Measurements from ENCODE around the gene YIF1A. TPM values are rescaled to one million over a fixed set of nuclear protein-coding genes. Genes with fewer than 3 reads are reported as not detected.

The YIF1A gene
- polyA plus RNA-seq, 1 donor, result 102 TPM

- Histone ChIP-seq H3K4me1 (ENCODE audit: control insufficient read depth, insufficient read depth, low read length) (peaks cover 18% of the 10 kb centered on the region), H3K27me3 (ENCODE audit: control insufficient read depth, insufficient read depth, low read length) (no peaks in the 10 kb centered on the region), H3K9me3 (ENCODE audit: control insufficient read depth, low read depth, low read length) (no peaks in the 10 kb centered on the region), H3K36me3 (ENCODE audit: control insufficient read depth, insufficient read depth, low read length) (peaks cover 34% of the 10 kb centered on the region), H3K27ac (ENCODE audit: low read length) (no peak overlapping the region), H3K4me3 (ENCODE audit: low read length) (no peak overlapping the region)
- DNase-seq, result no peak
- WGBS (ENCODE audit: insufficient coverage, low lambda C conversion rate), result no CpG with 5 or more reads among the region's 19 CpGs
Measured at GRCh38 chr11:66333220-66333877, 44.4 kb upstream of the YIF1A start.

GRCh38 chr11:66332371-66333219 lies 43.7 kb upstream of the YIF1A start:
- Histone ChIP-seq H3K9me3 (ENCODE audit: control insufficient read depth, low read depth, low read length) (no peaks in the 10 kb centered on the region), H3K4me3 (ENCODE audit: low read length) (no peak overlapping the region), H3K27ac (ENCODE audit: low read length) (no peak overlapping the region), H3K36me3 (ENCODE audit: control insufficient read depth, insufficient read depth, low read length) (peaks cover 27% of the 10 kb centered on the region), H3K4me1 (ENCODE audit: control insufficient read depth, insufficient read depth, low read length) (peaks cover 23% of the 10 kb centered on the region), H3K27me3 (ENCODE audit: control insufficient read depth, insufficient read depth, low read length) (no peaks in the 10 kb centered on the region)
- DNase-seq, result no peak
- no CpG with 5 or more reads among the region's 18 CpGs for WGBS (ENCODE audit: insufficient coverage, low lambda C conversion rate)

- no peak for DNase-seq
- Histone ChIP-seq H3K4me1 (ENCODE audit: control insufficient read depth, insufficient read depth, low read length) (peaks cover 28% of the 10 kb centered on the region), H3K27me3 (ENCODE audit: control insufficient read depth, insufficient read depth, low read length) (no peaks in the 10 kb centered on the region), H3K4me3 (ENCODE audit: low read length) (no peak overlapping the region), H3K9me3 (ENCODE audit: control insufficient read depth, low read depth, low read length) (no peaks in the 10 kb centered on the region), H3K36me3 (ENCODE audit: control insufficient read depth, insufficient read depth, low read length) (peaks cover 21% of the 10 kb centered on the region), H3K27ac (ENCODE audit: low read length) (no peak overlapping the region)
- WGBS (ENCODE audit: insufficient coverage, low lambda C conversion rate), result no CpG with 5 or more reads among the region's 12 CpGs
Measured at GRCh38 chr11:66331542-66332370, 42.8 kb upstream of the YIF1A start.

- H3K4me3 ChIP-seq (ENCODE audit: low read length), result no peak overlapping the region
- no peak for DNase-seq
- no peaks in the 10 kb centered on the region for H3K27me3 ChIP-seq (ENCODE audit: control insufficient read depth, insufficient read depth, low read length)
- H3K4me1 ChIP-seq (ENCODE audit: control insufficient read depth, insufficient read depth, low read length), result peaks cover 28% of the 10 kb centered on the region
- no peaks in the 10 kb centered on the region for H3K9me3 ChIP-seq (ENCODE audit: control insufficient read depth, low read depth, low read length)
- no CpG with 5 or more reads among the region's 10 CpGs for WGBS (ENCODE audit: insufficient coverage, low lambda C conversion rate)
- peaks cover 21% of the 10 kb centered on the region for H3K36me3 ChIP-seq (ENCODE audit: control insufficient read depth, insufficient read depth, low read length)
- H3K27ac ChIP-seq (ENCODE audit: low read length), result no peak overlapping the region
Measured at GRCh38 chr11:66330931-66331330, 42.0 kb upstream of the YIF1A start.

GRCh38 chr11:66329165-66329673 lies 40.3 kb upstream of the YIF1A start:
- DNase-seq, result no peak
- WGBS (ENCODE audit: insufficient coverage, low lambda C conversion rate), result no CpG with 5 or more reads among the region's 3 CpGs
- no peak overlapping the region for H3K4me3 ChIP-seq (ENCODE audit: low read length)
- H3K4me1 ChIP-seq (ENCODE audit: control insufficient read depth, insufficient read depth, low read length), result peaks cover 21% of the 10 kb centered on the region
- no peaks in the 10 kb centered on the region for H3K9me3 ChIP-seq (ENCODE audit: control insufficient read depth, low read depth, low read length)
- H3K27ac ChIP-seq (ENCODE audit: low read length), result no peak overlapping the region
- no peaks in the 10 kb centered on the region for H3K27me3 ChIP-seq (ENCODE audit: control insufficient read depth, insufficient read depth, low read length)
- H3K36me3 ChIP-seq (ENCODE audit: control insufficient read depth, insufficient read depth, low read length), result peaks cover 21% of the 10 kb centered on the region

GRCh38 chr11:66328302-66329144 lies 39.6 kb upstream of the YIF1A start:
- no peaks in the 10 kb centered on the region for H3K9me3 ChIP-seq (ENCODE audit: control insufficient read depth, low read depth, low read length)
- peaks cover 21% of the 10 kb centered on the region for H3K4me1 ChIP-seq (ENCODE audit: control insufficient read depth, insufficient read depth, low read length)
- no peak overlapping the region for H3K27ac ChIP-seq (ENCODE audit: low read length)
- DNase-seq, result peak; percentile 73 to 75
- WGBS (ENCODE audit: insufficient coverage, low lambda C conversion rate), result 100% methylated on average over 1 of the region's 19 CpGs
- H3K4me3 ChIP-seq (ENCODE audit: low read length), result peak overlapping the region; percentile 6
- H3K27me3 ChIP-seq (ENCODE audit: control insufficient read depth, insufficient read depth, low read length), result no peaks in the 10 kb centered on the region
- H3K36me3 ChIP-seq (ENCODE audit: control insufficient read depth, insufficient read depth, low read length), result peaks cover 18% of the 10 kb centered on the region

- DNase-seq, result no peak
- WGBS (ENCODE audit: insufficient coverage, low lambda C conversion rate), result no CpG with 5 or more reads among the region's 3 CpGs
- peaks cover 13% of the 10 kb centered on the region for H3K36me3 ChIP-seq (ENCODE audit: control insufficient read depth, insufficient read depth, low read length)
Measured at GRCh38 chr11:66328031-66328301, 39.0 kb upstream of the YIF1A start.

GRCh38 chr11:66327171-66328030 lies 38.5 kb upstream of the YIF1A start:
- H3K27me3 ChIP-seq (ENCODE audit: control insufficient read depth, insufficient read depth, low read length), result no peaks in the 10 kb centered on the region
- WGBS (ENCODE audit: insufficient coverage, low lambda C conversion rate), result no CpG with 5 or more reads among the region's 10 CpGs
- peaks cover 21% of the 10 kb centered on the region for H3K4me1 ChIP-seq (ENCODE audit: control insufficient read depth, insufficient read depth, low read length)
- no peak overlapping the region for H3K4me3 ChIP-seq (ENCODE audit: low read length)
- H3K9me3 ChIP-seq (ENCODE audit: control insufficient read depth, low read depth, low read length), result no peaks in the 10 kb centered on the region
- peak overlapping the region; percentile 18 for H3K27ac ChIP-seq (ENCODE audit: low read length)
- DNase-seq, result no peak
- peaks cover 7% of the 10 kb centered on the region for H3K36me3 ChIP-seq (ENCODE audit: control insufficient read depth, insufficient read depth, low read length)

More at GRCh38 chr11:66328031-66328301, 39.0 kb upstream of the YIF1A start:
- Histone ChIP-seq H3K9me3 (ENCODE audit: control insufficient read depth, low read depth, low read length) (no peaks in the 10 kb centered on the region), H3K4me3 (ENCODE audit: low read length) (no peak overlapping the region), H3K27ac (ENCODE audit: low read length) (no peak overlapping the region), H3K27me3 (ENCODE audit: control insufficient read depth, insufficient read depth, low read length) (no peaks in the 10 kb centered on the region), H3K4me1 (ENCODE audit: control insufficient read depth, insufficient read depth, low read length) (peaks cover 21% of the 10 kb centered on the region)

Measured in large intestine (tissue), 3 donors.